ENCODE measurements around the gene USP32.

DNA sequence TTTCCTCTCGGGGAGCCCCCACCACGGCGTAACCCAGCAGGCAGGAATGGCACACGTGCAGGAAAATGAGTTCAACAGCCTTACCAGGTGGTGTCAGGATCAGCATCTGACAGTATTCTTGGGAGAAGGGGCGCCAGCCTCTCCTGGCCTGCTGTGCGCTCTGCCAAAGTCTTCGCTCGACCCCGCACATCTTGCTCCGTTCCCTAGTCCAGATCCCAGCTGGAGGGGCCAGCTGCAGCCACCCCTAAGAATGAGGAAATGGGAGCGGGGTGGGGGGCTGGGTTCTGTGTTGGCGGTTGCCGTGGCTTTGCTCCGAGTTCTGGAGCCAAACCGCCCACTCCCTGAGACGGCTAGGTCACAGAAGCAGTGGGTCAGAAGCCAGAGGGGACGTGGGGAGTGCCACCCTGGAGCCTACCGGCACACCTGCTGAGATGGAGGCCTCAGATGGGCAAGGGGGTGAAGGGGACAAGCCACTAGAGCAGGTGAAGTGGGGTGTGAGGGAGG, 30.3 kb upstream of the USP32 start, which contains the start of gene CHCT1:
- TF ChIP-seq POLR2A (IDR thresholded peaks at IDR 0.05; ENCODE audit: low read length) (no peak), GATA1 (IDR thresholded peaks at IDR 0.05; ENCODE audit: low read depth, low read length) (no peak)
